Measurements from ENCODE around the gene ZSCAN31. TPM values are rescaled to one million over a fixed set of nuclear protein-coding genes. Genes with fewer than 3 reads are reported as not detected.
A peak's percentile ranks its signal among the peaks of the same experiment; 100 is the strongest.
"Not testable (repeated sequence)": the region's sequence is repeated elsewhere in the genome, so short reads cannot be mapped to it uniquely, and the experiment has no call there.

ZSCAN31 gene
- polyA plus RNA-seq (ENCODE audit: insufficient read length): 6.9 TPM

DNA sequence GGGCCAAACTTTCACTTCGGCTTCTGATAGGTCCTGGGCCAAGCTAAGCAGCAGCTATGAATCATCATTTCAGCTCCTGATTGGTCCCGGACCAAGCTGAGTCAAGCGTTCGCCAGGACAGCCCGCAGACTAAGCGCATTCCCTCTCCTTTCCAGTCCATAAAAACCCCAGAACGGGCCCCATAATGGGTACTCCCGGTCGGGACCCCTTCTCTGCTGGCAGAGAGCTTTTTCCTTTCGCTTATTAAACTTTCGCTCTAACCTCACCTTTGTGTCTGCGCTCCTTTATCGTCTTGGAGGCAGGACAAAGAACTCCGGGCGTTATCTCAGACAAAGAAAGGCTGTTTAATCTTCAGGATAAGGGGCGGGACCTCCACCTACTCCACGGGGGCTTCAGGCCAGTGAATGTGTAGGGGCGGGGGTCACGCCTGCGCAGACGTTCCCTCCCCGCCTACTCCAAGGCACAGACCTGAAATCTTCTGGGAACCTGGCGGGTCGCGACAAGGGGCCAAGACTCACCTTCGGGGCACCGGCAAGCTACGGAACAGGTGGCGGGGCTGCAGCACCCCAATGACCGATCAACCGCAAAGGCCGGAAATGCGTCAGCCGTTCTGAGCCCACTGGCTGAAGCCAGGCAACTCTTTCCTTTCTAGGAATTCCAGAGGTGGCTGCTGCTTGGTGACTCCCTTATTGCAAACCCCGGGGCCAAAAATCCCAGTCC is at the start of gene ZSCAN31:
Gene ZSCAN31, minus strand, starts transcription at position 585 of the 720 bp plus-strand sequence. CDS start 6,465 bp downstream, outside the sequence.
- DNase-seq: peak; percentile 95

DNA sequence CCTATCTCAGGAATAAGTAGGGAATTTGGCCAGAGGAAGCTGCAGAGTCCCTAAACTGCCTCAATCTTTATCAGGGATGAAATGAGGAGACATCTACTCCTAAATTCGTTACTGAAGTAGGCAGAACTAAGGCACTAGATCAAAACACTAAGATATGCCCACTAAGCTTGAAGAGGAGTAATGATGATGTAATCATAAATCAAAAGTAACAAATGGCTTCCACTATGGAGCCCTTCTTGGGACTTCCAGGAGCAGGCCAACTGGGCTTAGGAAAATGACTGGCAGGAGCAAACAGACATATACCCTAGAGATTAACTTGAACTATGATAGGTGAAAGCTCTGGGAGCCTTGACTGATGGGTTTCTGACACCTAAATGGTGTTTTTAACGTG is 48.2 kb upstream of the ZSCAN31 start:
- DNase-seq: no peak

DNA sequence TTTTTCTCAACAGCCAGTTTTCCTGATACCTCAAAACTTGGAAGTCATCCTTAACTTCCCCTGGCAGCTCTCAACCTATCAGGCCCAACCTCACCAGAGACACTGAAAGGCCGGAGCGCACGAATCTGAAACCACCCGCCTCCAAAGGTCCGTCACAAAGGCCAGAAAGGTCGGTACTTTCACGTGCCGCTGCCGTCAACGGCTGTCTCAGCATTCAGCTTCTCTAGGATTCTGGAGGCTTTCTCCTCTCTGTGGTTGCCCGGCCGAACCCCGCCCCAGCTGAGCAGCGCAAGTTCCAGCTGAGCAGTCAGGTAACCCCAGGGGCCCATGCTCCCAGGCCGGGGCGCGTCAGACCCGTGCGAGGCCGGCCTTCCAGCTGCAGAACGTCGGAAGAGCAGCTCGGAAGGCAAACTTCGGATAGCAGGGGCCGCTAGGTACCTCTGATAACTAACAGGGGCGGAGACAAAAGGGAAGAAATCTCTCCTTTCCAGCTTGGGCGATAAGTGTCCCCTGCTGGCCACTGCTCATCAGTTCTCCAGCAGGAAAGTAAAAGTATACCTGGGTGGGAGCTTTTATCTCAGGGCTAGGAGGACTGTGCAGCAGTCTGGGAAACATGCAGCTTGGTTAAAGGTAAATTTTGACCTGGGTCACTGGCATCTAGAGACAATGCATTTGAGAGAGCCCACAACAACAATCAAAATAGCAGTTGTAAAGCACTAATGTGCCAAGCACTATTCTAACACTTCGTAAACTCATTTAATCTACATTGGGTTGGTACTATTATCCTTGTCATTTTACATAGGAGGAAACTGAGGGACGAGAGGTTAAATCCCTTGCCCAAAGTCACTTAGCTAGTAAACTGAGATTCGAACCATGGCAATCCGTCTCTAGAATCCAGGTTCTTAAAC is 47.5 kb upstream of the ZSCAN31 start:
- DNase-seq: peak; percentile 82

DNA sequence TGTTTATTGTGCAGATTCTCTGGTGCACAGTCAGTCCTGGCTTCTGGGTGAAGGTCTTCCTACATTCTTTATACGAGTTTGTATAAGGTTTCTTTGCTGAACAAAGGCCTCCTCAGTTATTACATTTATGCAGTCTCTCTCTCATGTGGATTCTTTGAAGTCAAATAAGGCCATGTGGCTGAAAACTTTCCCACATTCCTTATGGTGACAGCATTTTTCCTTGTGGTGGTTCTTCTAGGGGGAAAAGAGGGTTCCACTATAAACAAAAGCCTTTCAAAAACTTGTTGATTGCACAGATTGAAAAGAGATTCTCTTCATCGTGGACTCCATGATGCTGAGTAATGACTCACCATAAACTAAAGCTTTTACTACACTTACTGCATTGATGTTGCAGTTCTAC is 44.4 kb upstream of the ZSCAN31 start:
- no peak for DNase-seq

GRCh38 chr6:28378644-28379043 is 42.7 kb upstream of the ZSCAN31 start:
- no peak for DNase-seq

- DNase-seq: no peak
Measured at GRCh38 chr6:28377879-28378278, 41.9 kb upstream of the ZSCAN31 start.

DNA sequence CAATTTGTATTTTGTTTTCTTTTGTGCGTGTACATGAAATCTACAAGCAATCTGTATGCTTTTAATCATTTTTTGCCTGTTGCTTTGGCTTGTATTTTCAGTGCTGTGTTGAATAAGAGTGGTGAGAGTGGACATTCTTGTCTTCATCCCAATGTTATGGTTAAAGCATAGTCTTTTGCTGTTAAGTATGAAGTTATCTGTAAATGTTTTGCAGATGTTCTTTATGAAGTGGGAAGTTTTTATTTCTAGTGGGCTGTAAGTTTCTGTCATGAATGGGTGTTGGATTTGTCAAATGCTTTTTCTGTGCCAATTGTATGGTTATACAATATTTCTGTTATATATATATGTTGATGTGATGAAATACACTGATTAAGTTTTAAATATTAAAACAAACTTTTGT is 38.0 kb upstream of the ZSCAN31 start:
- DNase-seq: no peak

DNA sequence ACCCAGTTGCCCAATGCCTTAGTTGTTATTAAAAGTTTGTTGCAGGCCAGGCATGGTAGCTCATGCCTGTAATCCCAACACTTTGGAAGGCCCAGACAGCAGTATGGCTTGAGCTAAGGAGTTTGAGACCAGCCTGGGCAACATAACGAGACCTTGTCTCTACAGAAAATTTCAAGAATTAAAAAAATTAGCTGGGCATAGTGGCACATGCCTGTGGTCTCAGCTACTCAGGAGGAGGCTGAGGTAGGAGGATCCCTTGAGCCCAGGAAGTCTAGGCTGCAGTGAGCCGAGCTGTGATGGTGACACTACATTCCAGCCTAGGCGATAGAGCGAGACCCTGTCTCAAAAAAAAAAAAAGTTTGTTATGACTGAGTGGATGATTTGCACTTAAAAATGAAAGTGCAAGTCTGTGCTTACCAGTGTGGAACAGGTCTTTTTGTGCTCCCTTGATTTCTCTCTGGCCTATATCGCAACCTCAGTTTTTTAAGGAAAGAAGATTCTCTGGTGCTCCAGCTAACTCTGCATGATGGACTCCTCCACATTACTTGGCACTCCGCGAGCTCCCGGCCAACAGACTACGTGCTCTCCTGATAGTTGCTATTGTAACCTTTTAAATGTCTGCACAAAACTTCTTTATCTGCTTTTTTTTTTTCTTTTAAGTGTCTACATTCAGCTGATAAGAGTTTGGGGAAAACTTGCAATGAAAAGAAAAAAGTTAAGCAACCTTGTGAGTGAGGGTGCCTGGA is 35.9 kb upstream of the ZSCAN31 start:
- no peak for DNase-seq

DNA sequence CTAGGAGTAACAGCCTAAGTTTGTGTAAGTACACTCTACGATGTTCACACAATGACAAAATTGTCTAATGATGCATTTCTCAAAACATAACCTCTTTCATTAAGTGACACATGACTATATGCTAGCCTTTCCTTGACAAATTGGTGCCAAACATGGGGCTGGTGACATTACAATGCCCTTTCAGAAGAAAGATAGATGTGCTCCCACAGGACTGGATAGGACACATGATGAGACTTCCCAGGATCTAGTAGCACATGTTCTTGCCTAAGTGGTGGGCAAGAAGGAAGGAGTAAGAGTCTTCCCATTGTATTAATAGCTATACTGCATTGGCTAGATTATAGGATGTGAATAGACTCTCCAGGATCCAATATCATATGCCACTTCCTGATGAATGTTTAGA is 35.3 kb upstream of the ZSCAN31 start:
- DNase-seq: no peak

DNA sequence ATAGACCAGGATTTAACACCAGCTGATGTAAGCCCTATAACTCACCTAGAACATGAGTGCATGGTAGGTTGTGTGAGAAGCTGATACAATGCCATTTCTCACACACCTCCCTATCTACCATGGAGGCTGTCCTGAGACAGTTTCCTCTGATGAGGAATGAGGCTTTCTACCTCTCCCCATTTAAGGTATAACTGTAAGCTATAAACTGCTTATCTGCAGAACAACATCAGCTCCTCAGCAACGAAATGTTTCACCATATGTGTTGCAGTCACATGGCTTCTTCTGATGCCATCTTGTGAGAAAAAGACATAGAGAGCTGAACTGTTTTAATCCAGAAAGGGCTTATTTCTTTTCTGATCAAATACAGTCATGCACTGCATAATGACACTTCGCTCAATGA is 34.5 kb upstream of the ZSCAN31 start:
- no peak for DNase-seq

DNA sequence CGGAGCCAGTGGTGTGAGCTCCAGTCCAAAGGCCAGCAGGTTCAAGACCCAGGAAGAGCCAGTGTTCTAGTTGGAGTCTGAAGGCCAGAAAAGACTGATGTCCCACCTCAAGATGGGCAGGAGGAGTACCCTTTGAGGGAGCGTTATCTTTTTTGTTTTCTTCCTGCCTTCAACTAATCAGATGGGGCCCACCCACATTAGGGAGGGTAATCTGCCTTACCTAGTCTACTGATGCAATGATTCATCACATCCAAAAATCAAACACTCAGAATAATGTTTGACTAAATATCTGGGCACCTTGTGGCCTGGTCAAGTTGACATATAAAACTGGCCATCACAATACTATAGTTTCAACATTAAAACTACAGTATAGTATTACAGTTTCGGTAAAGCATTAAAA is 33.5 kb upstream of the ZSCAN31 start:
- no peak for DNase-seq

- DNase-seq: no peak
Measured at GRCh38 chr6:28368522-28368921, 32.6 kb upstream of the ZSCAN31 start.

DNA sequence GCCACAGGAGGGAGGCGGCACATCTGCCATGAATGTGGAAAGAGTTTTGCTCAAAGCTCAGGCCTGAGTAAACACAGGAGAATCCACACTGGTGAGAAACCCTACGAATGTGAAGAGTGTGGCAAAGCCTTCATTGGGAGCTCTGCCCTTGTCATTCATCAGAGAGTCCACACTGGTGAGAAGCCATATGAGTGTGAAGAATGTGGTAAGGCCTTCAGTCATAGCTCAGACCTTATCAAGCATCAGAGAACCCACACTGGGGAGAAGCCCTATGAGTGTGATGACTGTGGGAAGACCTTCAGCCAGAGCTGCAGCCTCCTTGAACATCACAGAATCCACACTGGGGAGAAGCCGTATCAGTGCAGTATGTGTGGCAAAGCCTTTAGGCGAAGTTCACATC is 29.6 kb upstream of the ZSCAN31 start:
- not testable (repeated sequence) for DNase-seq

DNA sequence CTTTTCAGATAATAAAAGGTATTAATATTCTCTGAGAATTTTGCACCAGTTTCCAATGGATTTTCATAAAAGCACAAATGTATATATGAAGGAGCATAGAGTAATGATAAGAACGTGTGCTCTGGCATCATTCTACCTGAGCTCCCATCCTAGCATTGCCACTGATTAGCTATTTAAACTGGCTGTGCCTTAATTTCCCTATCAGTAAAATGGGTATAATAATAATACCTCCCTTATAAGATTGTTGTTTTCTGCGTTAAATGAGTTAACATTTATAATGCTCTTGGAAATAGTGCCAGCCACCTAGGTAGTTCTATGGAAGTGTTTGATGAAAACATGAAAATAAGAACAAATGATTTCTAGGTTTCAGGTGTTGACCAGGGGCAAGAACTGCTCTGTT is 25.0 kb upstream of the ZSCAN31 start:
- DNase-seq: no peak

- not testable (repeated sequence) for DNase-seq
Measured at GRCh38 chr6:28359562-28359961, 23.6 kb upstream of the ZSCAN31 start.

DNA sequence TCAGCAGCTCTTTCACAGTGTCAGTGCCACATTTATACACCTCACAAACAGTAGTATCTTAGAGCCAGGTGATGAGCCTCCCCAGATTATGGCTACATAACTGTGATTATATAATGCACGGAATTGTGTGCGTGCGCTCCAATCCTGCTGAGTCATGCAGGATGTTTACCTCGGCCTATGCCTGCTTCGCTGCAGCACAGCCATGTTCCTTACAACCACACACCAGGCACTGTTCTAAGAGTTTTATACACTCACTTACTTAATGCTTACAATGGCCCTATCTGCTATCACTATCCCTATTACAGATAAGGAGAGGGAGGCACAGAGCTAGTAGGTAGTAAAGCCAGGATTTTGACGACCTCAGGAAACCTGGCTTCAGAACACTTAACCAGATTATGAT is 21.1 kb upstream of the ZSCAN31 start:
- no peak for DNase-seq

- DNase-seq: no peak
Measured at GRCh38 chr6:28356666-28357020, 20.7 kb upstream of the ZSCAN31 start.

- DNase-seq: peak; percentile 88
Measured at GRCh38 chr6:28355743-28356665, 20.1 kb upstream of the ZSCAN31 start.

- no peak for DNase-seq
Measured at GRCh38 chr6:28354688-28355554, 19.0 kb upstream of the ZSCAN31 start.

DNA sequence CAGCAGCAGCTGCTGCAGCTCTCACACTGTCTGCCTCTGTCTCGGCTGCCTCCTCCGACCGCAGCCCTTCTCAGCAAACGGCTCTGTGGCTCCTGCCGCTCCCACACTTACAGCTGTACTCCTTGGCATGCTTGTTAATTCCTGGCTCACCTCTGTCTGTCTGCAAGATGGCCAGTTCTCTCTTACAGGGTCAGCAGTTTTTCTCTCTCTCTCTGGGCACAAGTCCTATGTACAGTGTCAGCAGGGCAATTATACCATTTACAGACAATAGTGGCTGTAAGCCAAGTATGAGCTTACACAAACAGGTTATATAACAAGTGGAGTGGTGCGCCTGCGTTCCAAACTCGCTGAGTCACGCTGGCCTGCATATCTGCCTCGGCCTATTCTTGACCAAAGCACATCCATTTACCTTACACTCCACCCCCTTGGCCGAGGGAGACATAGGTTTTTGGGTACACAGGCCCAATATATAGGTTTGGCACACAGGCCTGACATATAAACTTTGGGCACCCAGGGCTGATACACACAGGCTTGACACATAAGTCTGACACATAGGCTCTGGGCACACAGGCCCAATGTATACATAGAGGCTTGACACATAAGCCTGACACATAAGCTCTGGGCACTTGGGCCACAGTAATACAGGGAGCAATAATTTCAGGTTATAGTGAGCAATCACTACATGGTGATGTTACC is 18.2 kb upstream of the ZSCAN31 start:
- DNase-seq: no peak

Data from hindlimb muscle (tissue), 1 donor.